ENCODE data around the gene SOX8.

The SOX8 gene

GRCh38 chr16:995783-996182 is 14.2 kb downstream of the SOX8 start:
- H3K27ac ChIP-seq, result no peak overlapping the region
- no peak for TF ChIP-seq ZFX (IDR thresholded peaks at IDR 0.05; ENCODE audit: borderline replicate concordance)
- no peak for TF ChIP-seq CTCF (IDR thresholded peaks at IDR 0.05)

- H3K27ac ChIP-seq, result no peak overlapping the region
- TF ChIP-seq CTCF (IDR thresholded peaks at IDR 0.05), result no peak
- TF ChIP-seq ZFX (IDR thresholded peaks at IDR 0.05; ENCODE audit: borderline replicate concordance), result no peak
Measured at GRCh38 chr16:996681-997080, 15.1 kb downstream of the SOX8 start.

- H3K27ac ChIP-seq, result no peak overlapping the region
Measured at GRCh38 chr16:997440-998051, 16.0 kb downstream of the SOX8 start.

GRCh38 chr16:998211-998610 is 16.6 kb downstream of the SOX8 start:
- no peak overlapping the region for H3K27ac ChIP-seq
- TF ChIP-seq CTCF (IDR thresholded peaks at IDR 0.05) (no peak), ZFX (IDR thresholded peaks at IDR 0.05; ENCODE audit: borderline replicate concordance) (no peak)

More at GRCh38 chr16:997440-998051, 16.0 kb downstream of the SOX8 start:
- TF ChIP-seq ZFX (IDR thresholded peaks at IDR 0.05; ENCODE audit: borderline replicate concordance), result no peak
- no peak for TF ChIP-seq CTCF (IDR thresholded peaks at IDR 0.05)

GRCh38 chr16:998615-999014 is 17.0 kb downstream of the SOX8 start:
- H3K27ac ChIP-seq, result no peak overlapping the region
- no peak for TF ChIP-seq CTCF (IDR thresholded peaks at IDR 0.05)
- no peak for TF ChIP-seq ZFX (IDR thresholded peaks at IDR 0.05; ENCODE audit: borderline replicate concordance)

- no peak for TF ChIP-seq ZFX (IDR thresholded peaks at IDR 0.05; ENCODE audit: borderline replicate concordance)
- TF ChIP-seq CTCF (IDR thresholded peaks at IDR 0.05), result no peak
- H3K27ac ChIP-seq, result no peak overlapping the region
Measured at GRCh38 chr16:999677-1000076, 18.1 kb downstream of the SOX8 start.

GRCh38 chr16:1000608-1001007 is 19.0 kb downstream of the SOX8 start:
- H3K27ac ChIP-seq, result no peak overlapping the region
- TF ChIP-seq CTCF (IDR thresholded peaks at IDR 0.05) (no peak), ZFX (IDR thresholded peaks at IDR 0.05; ENCODE audit: borderline replicate concordance) (no peak)

All from 22Rv1 (cell line).